HG02870 (cell line): ENCODE measurements around the gene CIBAR2.

ENCODE experiments used
- ATAC-seq: cut with Tn5 transposase; IDR thresholded peaks from one replicate; pipeline ENCODE4 v1.9.1; 2021; ENCODE audit warnings: mild to moderate bottlenecking, moderate library complexity; ENCODE audit not compliant: unreplicated experiment

Gene CIBAR2

GRCh38 chr16:85103114-85104079 lies 8.9 kb downstream of the CIBAR2 start:
- no peak for ATAC-seq

GRCh38 chr16:85101956-85102630 lies 10.2 kb downstream of the CIBAR2 start:
- no peak for ATAC-seq

- ATAC-seq, result no peak
These were observed 12.0 kb downstream of the CIBAR2 start for GRCh38 chr16:85100265-85100664.

GRCh38 chr16:85098565-85098964 lies 13.7 kb downstream of the CIBAR2 start:
- no peak for ATAC-seq

GRCh38 chr16:85096921-85097320 lies 15.4 kb downstream of the CIBAR2 start:
- no peak for ATAC-seq

GRCh38 chr16:85094812-85095211 lies 17.5 kb downstream of the CIBAR2 start:
- ATAC-seq, result no peak

GRCh38 chr16:85094176-85094805 lies 18.0 kb downstream of the CIBAR2 start:
- ATAC-seq, result no peak

GRCh38 chr16:85093705-85094104 lies 18.6 kb downstream of the CIBAR2 start:
- no peak for ATAC-seq

GRCh38 chr16:85092851-85093250 lies 19.4 kb downstream of the CIBAR2 start:
- no peak for ATAC-seq

GRCh38 chr16:85092309-85092708 lies 20.0 kb downstream of the CIBAR2 start:
- ATAC-seq, result no peak

- ATAC-seq, result no peak
These were observed 20.8 kb downstream of the CIBAR2 start for GRCh38 chr16:85091522-85091910.

- ATAC-seq, result no peak
These were observed 21.3 kb downstream of the CIBAR2 start for GRCh38 chr16:85090873-85091521.

- no peak for ATAC-seq
These were observed 22.1 kb downstream of the CIBAR2 start for GRCh38 chr16:85090181-85090580.

GRCh38 chr16:85089525-85089924 lies 22.7 kb downstream of the CIBAR2 start:
- no peak for ATAC-seq

GRCh38 chr16:85088570-85089199 lies 23.6 kb downstream of the CIBAR2 start:
- ATAC-seq, result no peak

GRCh38 chr16:85087899-85088569 lies 24.2 kb downstream of the CIBAR2 start:
- ATAC-seq, result no peak

GRCh38 chr16:85086347-85087291 lies 25.7 kb downstream of the CIBAR2 start:
- no peak for ATAC-seq

- ATAC-seq, result no peak
These were observed 26.6 kb downstream of the CIBAR2 start for GRCh38 chr16:85085721-85086120.
